Kidney epithelial cell (primary cell): Measurements from ENCODE around the gene TAGLN. TPM values are rescaled to one million over a fixed set of nuclear protein-coding genes. Genes with fewer than 3 reads are reported as not detected.

Experiments used
- DNase-seq: peaks from one replicate; pipeline ENCODE4 v3.0.0-alpha.2; 2010; ENCODE audit warnings: low read depth
- H3K27me3 ChIP-seq: 2 replicates; pipeline ENCODE4 v1.6.0; 2011; ENCODE audit warnings: low read length; ENCODE audit not compliant: control insufficient read depth, insufficient read depth
- H3K36me3 ChIP-seq: 2 replicates; pipeline ENCODE4 v1.5.1; 2011; ENCODE audit warnings: low read length; ENCODE audit not compliant: control insufficient read depth, insufficient read depth
- H3K4me3 ChIP-seq: 2 replicates; pipeline ENCODE4 v1.5.1; 2011; ENCODE audit warnings: low read depth, mild to moderate bottlenecking, control low read depth, low read length
- total RNA-seq: library from RNA; depleted of rRNA; stranded (reverse); fragments of >200 nt; gene quantifications from 2 replicates; pipeline ENCODE4 v1.2.3, GENCODE V29; 2015
- TF ChIP-seq, protein P1 (sequence below): IDR thresholded peaks from 2 replicates; pipeline ENCODE4 v1.5.1; 2011; ENCODE audit warnings: mild to moderate bottlenecking, moderate library complexity, low read length, control low read depth, inconsistent platforms; ENCODE audit not compliant: insufficient read depth, poor library complexity, severe bottlenecking

TAGLN gene
- total RNA-seq, 1 donor from 2014 or later, result 1,816 TPM

DNA sequence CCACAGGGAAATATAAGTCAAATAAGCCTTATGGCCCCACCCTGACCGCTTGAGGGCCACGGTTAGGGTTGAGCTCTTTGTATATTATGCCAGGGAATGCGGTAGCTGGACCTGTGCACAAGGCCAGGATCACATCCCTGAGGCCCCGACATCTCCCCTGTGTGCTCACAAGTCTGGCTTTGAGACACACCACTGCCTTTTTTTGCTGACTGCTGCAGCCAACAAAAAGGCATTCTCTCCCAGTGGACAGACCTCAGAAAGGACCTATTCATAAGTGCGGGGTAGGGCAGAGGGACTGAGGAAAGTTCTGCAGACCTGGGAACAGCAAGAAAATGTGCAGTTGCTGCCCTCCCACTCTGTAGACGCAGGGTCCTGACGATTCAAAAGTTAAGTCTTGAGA is 24.1 kb upstream of the TAGLN start:
- no peak overlapping the region for H3K4me3 ChIP-seq
- no peak for DNase-seq
- H3K27me3 ChIP-seq, result no peaks in the 10 kb centered on the region
- H3K36me3 ChIP-seq, result no peaks in the 10 kb centered on the region
- TF ChIP-seq, protein P1, sequence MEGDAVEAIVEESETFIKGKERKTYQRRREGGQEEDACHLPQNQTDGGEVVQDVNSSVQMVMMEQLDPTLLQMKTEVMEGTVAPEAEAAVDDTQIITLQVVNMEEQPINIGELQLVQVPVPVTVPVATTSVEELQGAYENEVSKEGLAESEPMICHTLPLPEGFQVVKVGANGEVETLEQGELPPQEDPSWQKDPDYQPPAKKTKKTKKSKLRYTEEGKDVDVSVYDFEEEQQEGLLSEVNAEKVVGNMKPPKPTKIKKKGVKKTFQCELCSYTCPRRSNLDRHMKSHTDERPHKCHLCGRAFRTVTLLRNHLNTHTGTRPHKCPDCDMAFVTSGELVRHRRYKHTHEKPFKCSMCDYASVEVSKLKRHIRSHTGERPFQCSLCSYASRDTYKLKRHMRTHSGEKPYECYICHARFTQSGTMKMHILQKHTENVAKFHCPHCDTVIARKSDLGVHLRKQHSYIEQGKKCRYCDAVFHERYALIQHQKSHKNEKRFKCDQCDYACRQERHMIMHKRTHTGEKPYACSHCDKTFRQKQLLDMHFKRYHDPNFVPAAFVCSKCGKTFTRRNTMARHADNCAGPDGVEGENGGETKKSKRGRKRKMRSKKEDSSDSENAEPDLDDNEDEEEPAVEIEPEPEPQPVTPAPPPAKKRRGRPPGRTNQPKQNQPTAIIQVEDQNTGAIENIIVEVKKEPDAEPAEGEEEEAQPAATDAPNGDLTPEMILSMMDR, result no peak

DNA sequence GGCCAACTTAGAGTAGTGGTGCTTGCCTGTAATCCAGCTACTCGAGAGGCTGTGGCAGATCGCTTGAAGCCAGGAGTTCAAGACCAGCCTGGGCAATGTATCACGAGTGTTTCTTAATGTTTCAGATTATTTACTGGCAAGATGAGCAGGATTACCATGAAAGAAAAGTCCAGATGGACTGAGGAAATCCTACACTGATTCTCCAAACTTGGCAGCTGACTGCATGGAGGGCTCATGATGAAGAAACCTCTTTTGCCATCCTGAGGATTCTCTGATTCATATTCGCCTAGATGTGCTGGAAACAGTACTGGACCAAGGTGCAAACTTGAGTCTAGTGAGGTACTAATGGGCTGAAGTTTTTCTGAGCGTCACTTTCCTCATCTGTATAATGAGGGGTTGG is 23.4 kb upstream of the TAGLN start:
- no peaks in the 10 kb centered on the region for H3K27me3 ChIP-seq
- TF ChIP-seq, protein P1, result no peak
- no peak for DNase-seq

DNA sequence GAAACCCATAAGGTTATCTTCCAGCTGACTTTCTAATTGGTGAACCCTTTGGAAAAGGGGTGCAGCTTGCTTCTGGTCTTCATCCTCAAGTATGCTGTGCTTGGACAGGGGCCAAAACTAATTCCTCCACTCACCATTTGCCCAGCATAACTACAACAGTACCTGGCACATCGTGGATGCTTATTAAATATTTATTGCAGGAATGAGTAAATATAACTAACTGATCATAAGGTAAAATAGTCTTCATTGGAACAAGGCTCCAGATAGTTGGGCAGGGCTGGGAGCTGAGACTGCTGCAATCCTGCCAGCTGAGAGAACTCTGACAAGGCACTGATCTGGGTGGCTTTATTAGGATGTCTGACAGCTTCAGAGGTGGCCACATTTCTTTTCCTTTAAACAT is 23.0 kb upstream of the TAGLN start:
- TF ChIP-seq, protein P1, result no peak
- H3K4me3 ChIP-seq, result no peak overlapping the region
- no peaks in the 10 kb centered on the region for H3K27me3 ChIP-seq
- DNase-seq, result no peak
- H3K36me3 ChIP-seq, result no peaks in the 10 kb centered on the region

More for the DNA sequence above, 23.4 kb upstream of the TAGLN start:
- H3K36me3 ChIP-seq, result no peaks in the 10 kb centered on the region
- H3K4me3 ChIP-seq, result no peak overlapping the region

DNA sequence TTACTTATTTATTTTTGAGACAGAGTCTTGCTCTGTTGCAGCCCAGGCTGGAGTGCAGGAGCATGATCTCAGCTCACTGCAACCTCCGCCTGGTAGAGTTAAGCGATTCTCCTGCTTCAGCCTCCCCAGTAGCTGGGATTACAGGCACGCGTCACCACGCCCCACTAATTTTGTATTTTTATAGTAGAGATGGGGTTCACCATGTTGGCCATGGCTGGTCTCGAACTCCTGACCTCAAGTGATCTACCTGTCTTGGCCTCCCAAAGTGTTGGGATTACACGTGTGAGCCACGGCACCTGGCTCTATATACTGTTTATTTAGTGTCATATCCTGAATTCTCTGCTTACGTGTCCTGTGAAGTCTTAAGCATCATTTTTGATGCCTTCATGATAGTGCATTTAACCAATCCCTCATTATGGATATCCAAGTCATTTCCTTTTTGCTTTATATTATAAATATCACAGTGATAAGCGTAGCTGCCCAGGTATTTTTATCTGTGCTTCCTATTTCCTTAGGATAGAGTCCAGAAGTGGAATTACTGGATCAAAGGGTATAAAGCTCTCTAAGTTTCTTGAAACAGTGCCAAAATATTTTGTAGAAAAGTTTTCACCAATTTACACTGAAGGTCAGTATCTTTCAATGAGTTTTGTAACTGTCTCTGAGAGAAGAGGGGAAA is 21.5 kb upstream of the TAGLN start:
- Histone ChIP-seq H3K27me3 (no peaks in the 10 kb centered on the region), H3K4me3 (peak overlapping the region; percentile 57), H3K36me3 (no peaks in the 10 kb centered on the region)
- TF ChIP-seq, protein P1, result no peak
- no peak for DNase-seq

DNA sequence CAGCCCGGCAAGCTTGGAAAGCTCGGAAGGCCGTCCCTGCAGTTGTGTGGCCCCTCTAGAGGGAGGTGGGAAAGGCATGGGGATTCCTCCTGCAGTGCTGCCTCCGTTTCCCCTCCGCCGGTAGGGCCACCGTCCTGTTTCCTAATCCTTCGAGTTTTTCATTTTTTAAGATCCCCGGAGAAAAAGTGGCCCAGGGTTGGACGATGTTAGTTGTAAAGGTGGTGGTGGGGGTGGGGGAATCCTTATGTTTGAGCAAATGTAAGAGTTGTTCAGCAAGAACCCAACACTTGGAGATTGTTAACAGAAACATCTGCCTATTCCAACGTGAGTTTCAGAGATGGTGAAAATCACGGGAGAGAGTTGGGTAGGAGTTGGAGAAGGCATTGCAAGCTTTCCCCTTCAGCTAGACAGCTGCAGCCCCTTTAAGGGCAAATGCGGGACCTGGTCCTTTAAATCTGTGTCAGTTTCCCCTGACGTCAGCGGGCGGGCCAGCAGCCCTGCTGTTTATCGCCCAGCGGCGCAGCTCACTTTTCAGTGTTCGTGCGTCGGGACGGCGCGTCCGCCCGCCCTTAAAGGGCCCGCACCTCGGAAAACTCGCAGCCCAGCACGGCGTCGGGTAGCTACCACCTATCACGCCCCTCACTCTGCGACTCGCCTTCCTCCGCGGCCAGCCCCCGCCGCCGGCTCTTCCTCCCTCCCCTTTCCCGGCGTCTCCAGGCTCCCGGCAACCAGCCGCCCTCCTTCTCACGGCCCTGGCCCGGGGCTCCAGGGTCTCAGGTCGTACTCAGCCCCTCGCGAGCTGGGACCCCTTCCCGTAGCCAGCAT is 20.7 kb upstream of the TAGLN start, which contains the start of gene SIDT2:
TSS of gene SIDT2 (plus strand) at position 534 of the 825 bp plus-strand sequence. CDS start 521 bp downstream, outside the sequence.
- no peaks in the 10 kb centered on the region for H3K27me3 ChIP-seq
- TF ChIP-seq, protein P1, result no peak
- peak within 1 kb of the TSS; percentile 57 for H3K4me3 ChIP-seq
- peak; percentile 75 for DNase-seq
- H3K36me3 ChIP-seq, result no peaks in the 10 kb centered on the region
